CD4-positive, alpha-beta T cell treated with Interferon gamma for 1 hour (primary cell): ENCODE measurements around the gene CINP.

ENCODE experiments used
- DNase-seq: peaks from one replicate; pipeline ENCODE4 v3.0.0-alpha.2; 2020

The CINP gene

DNA sequence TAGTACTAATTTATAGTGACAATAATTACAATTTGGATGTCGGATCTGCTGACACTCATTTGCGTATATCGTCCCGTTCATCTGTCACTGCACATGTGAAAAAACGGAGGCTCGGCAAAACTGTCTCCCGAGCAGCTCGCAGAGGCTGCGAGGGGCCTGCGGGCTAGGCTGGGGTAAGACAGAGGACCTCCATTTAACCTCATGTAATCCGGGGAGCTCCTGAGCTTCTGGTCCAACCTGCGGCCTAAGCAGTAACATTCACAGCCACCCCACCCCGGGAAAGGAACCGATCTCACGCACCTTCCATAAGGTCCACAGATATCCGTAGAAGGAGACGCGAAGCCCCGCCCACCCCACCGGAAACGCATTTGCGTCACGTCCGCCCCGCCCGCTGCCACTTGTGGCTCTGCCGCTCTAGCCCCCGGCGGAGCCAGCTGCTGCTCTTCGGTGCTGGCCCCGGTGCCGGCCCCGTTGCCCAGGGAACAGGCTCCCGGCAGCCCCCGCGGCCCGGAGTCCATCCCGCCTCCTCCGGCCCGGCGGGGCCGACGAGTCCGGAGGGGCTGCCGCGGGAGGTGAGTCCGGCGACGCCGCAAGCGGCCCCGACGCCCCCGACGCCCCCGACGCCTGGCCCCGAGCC lies at the start of gene CINP, which contains the start of gene TECPR2:
CINP (minus strand) TSS at position 346 of the 637 bp plus-strand sequence; CDS start at position 307, 39 bp downstream.
TECPR2 (plus strand) TSS at position 397 of the 637 bp plus-strand sequence. CDS start 13,781 bp downstream, outside the sequence.
- DNase-seq = peak; percentile 95

DNA sequence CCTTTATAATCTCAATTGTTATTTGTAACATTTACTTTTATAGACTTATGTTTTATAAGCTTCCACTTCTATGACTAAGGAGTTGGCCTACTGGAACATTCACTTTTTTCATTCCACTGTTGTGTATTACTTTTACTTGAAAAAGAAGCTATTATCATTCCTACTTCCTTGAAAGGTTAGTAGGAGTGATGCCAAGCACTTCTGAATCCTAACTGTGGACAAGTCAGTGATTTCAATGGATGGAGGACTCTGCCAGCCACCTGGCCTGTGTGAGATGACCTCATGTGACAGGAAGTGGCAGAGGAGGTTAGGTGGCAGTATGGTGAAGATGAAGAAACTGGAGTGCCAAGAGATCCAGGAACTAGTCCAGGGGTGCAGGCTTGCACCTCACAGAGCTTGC lies 46.0 kb upstream of the CINP start:
- no peak for DNase-seq

DNA sequence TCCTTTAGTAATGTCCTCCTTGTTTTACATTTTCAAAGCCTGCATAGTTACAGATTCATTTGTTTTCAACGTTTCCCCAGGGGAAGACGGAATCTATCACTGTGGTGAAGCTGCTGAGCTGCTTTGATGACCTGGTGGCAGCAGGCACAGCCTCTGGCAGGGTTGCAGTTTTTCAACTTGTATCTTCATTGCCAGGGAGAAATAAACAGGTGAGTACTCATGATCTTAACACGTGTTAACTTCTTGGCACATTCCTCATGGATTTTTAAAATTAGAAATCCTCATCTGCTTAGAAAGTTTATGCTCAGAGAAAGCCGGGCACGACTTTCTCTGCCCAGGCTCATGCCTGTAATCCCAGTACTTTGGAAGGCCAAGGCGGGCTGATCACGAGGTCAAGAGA lies 44.6 kb upstream of the CINP start:
- DNase-seq = no peak

DNA sequence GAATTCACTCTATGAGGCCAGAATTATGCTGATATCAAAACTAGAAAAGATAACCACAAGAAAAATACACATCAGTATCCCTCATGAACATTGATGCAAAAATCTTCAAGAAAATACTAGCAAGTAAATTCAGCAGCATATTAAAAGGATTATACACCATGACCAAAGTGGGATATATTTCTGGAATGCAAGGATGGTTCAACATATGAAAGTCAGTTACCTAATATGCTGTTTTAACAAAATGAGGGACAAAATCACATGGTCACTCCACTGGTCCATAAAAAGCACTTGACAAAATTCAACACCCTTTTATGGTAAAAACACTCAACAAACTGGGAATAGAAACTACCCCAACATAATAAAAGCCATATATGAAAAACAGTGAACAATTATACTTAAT lies 40.3 kb upstream of the CINP start:
- no peak for DNase-seq

DNA sequence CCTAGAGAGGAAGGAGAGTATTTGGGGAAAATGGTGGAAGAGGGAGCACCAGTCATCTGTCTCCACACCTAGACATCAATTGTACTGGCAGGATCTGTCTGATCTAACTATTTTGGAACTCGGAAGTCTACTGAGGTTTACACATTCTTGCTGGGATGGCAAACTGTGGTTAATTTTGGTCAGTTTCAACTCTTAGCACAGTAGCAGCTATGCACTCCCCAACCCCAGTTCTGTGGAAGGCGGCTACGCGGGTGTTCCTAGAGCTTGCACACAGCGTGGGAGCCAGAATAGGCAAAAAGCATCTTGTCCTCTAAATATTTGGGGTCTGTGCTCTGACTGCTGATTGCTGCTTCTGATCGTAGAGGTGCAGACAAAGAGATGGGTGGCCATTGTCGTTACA lies 33.8 kb upstream of the CINP start:
- no peak for DNase-seq

DNA sequence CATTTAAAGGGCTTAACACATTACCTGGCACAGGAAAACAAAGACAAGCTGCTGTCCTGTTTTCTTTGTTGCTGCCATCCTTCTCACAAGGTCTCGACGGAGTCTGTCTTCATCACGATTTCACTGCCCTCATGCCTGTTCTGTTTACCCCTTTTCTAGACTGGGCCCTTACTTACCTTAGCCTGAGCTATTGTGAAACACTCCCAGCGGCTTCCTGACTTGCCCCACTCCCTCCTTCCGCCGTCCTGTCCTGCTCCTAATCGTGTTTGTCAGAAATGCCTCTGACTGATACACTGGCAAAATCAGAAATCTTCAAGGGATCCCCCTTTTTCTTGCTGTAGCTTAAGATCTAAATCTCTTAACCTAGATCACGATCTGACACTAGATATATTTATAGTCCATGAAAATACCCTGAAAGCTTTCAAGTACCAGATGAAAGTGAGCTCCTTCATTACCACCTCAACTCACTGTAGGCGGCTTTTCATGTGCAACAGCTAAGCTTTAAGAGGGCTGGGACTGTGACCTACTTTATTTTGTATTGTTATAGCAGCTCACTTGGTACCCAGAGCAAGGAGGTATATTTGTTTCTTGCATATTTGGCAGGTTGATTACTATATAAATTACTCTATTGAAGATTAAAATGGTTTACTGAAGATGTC lies 32.2 kb upstream of the CINP start:
- no peak for DNase-seq

DNA sequence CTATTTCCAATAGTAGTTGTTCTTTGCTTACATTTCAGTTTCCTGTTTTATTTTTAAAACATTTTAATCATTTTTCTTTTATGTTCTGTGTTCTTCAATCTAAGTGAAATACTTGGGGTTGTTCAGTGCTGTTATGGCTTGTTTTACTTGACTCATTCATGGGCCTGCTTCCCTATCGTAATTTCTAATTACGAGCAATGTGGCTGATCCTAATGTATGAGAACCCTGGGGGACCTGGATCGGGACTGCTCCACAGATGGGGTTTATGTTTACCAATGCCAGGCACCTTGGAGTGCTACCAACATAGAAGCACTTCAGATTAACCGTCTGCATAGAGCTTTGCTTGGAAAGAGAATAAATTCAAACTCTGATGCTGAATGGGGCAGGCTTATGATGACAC lies 29.8 kb upstream of the CINP start:
- DNase-seq = no peak

DNA sequence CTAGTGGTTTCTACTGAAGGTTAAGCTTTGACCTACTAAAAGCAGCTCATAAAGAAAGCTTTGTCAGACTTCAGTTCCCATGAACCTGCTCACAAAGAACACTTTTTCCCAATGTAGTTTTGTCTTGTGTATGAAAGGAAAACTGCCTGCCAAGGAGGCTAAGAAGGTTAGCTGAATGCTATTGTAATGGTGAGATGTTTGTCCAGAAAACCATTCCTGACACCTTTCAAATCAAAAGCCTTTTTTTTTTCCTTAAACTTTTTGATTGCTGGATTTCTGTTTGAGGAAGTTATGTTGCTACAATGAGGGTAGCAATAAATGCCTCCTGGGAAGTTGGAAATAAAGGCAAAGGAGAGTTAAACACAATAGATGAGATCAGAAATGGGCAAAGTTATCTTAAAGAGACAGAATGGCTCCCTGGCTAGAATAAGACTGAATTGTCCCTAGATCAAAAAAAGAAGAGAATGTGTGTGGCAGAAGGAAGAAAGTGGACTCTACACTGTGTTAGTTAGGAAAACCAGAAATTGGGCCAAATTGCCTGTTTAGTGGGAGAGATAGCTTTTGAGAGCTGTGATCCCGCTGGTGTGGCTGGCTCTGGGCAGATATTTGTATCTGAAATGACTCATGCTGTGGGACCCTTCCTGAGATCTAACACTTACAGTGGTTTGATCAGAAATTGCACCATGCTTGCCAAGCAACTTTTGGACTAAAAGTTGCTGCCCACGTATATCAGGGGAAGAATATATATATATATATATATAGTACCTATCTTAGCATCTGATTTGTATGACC lies 27.6 kb upstream of the CINP start:
- DNase-seq = no peak

DNA sequence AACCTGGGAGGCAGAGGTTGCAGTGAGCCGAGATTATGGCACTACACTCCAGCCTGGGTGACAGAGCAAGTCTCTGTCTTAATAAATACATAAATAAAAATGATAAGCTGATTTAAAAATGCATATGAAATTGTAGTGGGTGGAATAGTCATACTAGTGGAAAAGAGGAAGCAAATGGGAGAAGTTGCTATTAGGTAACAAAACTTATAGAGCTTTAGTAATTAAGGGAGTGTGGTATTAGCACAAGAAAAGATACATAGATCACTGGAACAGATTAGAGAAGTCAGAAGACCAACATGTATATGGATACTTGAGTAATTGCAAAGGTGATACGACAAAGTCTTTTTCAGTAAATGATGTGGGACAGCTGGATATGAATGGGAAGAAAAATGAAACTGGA lies 26.6 kb upstream of the CINP start:
- no peak for DNase-seq

DNA sequence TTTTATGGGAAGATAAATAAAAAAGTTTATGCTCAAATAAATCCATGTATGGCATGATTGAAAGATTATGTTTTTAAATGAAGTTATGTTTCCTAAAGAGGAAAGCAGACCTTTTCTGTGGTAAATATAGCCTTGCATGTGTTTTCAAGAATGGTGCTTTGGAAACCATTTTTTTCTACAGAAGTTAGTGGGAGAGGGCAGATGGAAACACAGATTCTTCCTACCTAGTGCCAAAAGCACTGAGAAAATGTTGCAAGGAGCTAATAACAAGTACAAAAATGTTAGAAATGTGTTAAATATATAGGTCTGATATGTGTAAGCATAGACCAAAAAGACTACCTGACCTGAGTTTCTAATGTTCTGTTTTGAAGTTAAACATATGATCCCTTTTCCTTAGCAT lies 24.4 kb upstream of the CINP start:
- DNase-seq = no peak

DNA sequence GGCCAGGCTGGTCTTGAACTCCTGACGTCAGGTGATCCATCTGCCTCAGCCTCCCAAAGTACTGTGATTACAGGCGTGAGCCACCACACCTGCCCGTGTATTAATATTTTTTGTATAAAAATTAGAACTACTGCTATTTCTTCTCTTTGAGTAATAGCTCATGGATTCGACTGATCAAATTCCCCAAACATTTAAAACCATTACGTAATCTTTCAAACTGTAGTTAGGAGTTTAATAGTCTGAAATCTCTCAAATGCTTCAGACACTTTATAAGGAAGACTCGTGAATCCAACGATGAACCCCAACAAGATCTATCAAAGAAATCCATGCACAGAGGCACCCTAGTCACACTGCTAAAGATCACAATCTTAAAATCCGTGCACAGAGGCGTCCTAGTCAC lies 16.1 kb upstream of the CINP start:
- no peak for DNase-seq

DNA sequence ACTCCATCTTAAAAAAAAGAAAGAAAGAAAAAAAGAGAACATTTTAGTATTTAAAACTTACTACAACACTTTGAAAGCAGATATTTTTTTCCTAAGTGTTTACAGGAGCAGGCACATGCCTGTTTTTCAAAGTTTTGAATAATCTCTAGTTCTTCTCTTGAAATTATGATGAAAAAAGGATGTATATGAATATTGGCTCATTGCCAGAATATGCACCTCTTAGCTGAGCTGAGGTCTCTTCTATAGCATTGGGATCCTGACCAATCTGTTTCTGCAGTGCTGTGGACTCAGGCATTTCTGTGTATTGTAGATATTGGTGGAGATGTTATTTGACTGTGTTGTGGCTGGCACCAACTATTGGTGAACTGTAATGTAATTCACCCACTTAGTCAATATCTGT lies 15.0 kb upstream of the CINP start:
- no peak for DNase-seq

DNA sequence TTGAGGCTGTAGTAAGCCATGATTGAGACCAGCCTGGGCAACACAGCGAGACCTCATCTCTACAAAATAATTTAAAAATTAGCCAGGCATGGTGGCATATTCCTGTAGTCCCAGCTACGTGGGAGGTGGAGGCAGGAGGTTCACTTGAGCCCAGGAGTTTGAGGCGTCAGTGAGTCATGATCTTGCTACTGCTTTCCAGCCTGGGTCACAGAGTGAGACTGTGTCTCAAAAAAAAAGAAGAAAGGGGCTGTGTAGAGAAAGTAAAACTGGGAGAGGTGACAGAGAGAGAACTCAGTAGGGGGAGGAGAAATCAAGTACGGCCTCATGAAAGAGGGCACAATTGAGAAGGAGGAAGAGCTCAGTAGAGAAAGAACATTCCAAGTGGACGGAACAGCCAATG lies 12.4 kb upstream of the CINP start:
- no peak for DNase-seq

DNA sequence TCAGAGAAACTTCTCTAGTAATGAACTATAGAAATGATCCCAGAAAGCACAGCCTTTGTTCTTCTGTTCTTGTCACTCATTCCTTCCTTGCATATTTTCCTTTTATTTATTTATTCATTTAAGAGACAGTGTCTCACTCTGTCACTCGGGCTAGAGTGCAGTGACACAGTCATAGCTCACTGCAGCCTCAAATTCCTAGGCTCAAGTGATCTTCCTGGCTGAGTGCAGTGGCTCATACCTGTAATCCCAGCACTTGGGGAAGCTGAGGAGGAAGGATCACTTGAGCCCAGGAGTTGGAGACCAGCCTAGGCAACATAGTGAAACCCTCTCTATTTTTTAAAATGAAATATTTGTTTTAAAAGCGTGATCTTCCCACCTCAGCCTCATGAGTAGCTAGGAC lies 11.6 kb upstream of the CINP start:
- no peak for DNase-seq

DNA sequence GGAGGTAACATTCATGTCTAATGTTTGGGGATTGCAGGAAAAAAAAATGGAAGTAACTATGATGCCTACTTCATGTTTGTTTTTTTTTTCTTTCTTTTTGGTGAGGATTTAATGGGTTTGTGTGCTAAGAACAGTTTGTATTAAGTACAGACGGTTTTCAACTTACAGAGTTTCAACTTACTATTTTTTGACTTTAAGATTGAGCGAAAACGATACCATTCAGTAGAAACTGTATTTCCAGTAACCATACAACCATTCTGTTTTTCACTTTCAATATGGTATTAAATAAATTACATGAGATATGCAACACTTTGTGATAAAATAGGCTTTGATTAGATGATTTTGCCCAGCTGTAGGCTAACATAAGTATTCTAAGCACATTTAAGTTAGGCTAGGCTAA lies 10.4 kb upstream of the CINP start:
- DNase-seq = no peak

DNA sequence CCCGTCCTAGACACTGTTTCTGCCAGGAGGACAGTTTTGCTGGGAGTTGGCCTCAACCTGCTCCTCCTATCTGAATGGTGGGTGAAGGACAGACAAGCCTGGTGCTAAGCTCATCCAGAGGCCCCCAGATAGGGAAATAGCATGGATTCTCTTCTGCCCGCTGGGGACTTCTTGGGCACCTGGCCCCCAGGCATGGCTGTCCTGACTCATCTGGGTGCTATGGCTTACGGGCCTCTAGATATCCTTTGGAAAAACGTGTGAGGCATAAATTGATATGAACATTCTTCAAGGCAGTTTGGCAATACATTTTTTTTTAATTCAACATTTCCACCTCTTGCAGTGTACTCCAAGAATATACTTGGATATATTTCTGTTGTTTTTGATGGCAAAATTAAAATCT lies 8.7 kb upstream of the CINP start:
- no peak for DNase-seq

DNA sequence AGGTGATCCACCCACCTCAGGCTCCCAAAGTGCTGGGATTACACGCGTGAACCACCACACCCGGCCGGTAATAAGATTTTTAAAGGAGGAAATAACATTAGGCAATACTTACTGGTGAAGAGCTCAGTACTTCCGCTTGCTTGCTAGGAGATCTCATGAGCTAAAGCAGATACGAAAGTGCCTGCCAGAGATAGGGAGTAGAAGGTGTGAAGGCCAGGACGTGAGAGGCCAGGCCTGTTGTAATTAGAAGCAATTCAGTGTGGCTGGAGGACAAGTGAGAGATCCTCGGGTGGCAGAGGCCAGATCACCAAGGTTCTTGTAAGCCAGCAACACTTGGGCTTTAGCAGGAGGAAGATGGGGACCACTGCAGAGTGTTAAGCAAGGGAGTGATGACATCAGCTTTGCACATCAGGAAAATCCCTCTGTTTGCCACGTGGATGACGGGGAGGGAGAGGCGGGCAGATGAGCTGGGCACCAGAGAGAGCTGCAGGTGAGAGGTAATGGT lies 7.7 kb upstream of the CINP start:
- peak; percentile 45 for DNase-seq

DNA sequence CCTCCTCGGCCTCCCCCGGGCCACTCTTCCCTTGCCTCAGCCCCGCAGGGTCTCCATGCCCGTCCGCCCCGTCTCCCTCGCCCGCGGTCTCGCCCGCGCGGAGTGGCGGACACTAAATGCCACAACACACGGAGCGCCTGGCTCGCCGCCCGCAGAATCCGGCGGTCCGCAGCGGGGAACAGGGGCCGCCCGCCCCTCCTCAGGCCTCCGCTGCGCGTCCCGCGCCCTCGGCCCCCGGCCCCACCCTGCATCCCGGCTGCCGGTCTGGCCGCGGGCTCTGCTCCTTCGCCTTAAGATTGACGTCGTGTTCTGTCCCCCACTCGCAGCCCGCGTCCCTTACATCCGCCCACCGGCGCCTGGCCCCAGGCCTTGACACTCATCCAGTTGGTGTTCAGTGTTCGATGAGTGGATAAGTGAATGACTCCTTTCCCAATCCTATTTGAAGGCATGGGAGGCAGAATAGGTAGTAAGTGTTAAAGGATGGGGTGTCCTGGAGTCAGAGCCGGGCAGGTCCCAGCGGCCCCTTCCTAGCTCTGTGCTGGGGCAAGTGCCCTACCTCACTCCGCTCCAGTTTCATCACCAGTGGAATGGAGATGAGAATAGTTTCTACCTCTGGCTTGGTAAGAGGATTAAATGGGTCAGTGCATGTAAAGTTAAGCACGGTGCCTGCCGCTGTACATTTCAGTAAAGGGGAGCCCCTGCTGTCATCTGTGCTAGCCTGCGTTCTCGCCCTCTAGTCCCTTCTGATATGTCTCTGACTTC lies 673 bp upstream of the CINP start:
- DNase-seq = no peak

DNA sequence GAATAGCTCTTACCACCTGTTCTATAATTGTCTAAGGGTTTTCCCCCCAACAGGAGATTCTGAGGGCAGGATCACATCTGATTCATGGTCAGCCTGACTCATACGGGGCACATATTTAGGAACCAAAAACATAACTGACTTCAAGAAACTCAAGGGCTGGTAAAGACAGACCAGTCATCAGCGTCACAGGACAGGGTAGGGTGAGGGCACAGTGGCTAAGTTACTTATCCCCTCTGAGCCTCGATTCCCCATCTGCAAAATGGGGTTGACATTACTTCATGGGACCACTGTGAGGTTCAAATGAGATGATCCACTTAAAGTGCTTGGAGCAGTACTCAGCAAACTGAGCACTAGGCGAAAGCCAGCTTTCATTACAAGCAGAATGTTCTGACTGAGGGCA lies 606 bp downstream of the CINP start:
- DNase-seq = peak; percentile 27

DNA sequence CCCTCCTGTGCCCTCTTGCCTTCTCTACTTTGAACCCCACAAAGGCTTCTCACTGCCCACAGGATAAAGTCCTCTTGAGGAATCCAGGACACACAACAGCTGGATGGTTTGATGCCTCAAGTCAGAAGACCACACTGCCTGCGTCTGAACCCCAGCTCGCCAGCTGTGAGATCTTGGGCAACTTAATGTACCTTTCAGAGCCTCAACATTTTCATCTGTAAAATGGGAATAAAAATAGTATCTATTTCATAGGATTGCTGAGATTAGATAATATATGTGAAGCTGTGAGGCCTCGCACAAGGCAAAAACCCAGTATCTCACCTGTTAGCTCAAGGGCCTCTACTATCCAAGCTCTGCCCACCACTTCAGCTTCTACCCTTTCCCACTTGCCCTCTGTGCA lies 2.3 kb downstream of the CINP start:
- no peak for DNase-seq

DNA sequence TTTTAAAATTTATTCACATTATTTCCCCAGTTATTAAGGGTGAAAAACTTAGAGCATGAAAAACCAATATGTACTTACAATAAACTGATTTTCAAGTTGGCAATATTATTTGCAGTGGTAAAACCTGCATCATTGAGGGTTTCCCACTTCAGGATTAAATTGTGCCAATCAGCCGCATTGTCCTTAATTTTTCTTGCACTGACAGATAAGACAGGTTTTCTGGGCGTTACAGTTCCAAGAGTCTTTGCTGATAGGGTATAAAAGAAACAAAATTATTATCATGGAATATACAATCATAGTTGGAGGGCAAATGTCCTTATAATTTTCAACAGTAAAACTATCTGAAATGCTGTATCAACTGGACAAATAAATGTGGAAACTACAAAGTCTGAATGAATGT lies 3.3 kb downstream of the CINP start:
- DNase-seq = no peak

DNA sequence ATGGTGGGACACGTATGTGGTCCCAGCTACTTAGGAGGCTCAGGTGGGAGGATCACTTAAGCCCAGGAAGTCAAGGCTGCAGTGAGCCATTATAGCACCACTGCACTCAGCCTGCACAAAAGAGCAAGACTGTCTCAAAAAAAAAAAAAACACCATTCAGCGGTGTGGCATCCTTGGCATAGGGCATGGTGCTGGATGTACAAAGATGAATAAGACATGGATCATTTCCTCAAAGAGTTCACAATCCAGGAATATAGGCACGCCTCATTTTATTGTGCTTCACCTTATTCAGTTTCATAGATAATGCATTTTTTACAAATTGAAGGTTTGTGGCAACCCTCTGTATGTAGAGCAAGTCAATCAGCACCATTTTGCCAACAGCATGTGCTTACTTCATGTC lies 6.4 kb downstream of the CINP start:
- no peak for DNase-seq

DNA sequence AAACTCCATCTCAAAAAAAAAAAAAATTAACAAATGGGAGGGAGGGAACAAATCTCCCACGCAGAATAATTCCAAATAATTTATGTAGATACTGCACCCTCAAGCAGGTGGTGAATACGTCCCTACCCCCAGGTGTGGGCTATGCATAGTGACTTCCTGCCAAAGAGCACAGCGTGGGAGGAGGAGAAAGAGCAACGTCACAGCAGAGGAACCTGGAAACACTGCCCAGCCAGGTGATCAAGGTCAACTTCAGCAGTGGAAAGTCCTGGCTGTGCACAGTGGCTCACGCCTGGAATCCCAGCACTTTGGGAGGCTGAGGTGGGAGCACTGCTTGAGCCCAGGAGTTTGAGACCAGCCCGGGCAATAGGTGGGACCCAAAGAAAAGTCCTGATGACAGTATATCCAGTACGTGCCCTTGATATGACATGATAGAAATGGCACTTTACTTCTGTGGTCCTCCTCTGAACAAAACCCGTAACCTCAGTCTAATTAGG lies 9.5 kb downstream of the CINP start:
- no peak for DNase-seq
